ENCODE results near the gene DMD.
"Not testable (repeated sequence)": the region's sequence is repeated elsewhere in the genome, so short reads cannot be mapped to it uniquely, and the experiment has no call there.

Gene DMD

GRCh38 chrX:31603411-31604120 lies 1607.8 kb downstream of the DMD start:
- no peak for DNase-seq (ENCODE audit: low read depth in 2 of 2)

DNA sequence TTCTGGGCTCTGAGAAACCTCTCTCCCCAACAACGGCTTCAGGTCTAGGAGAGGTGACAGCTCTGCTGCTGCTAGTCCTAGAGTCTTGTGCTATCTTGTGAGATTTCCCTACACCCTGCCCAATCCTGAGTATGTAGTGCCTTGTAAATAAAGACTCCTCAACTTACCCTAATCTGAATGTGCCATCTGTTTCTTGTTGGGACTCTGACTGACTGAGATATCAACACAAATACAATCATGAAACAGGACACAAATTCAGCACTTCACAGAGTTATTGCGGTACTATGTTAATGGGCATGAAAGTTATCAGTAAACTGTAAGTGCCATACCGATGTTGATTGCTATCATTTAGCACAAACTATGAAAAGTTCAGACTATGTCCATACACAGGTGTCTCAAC lies 1610.5 kb downstream of the DMD start:
- no peak for DNase-seq (ENCODE audit: low read depth in 2 of 2)

DNA sequence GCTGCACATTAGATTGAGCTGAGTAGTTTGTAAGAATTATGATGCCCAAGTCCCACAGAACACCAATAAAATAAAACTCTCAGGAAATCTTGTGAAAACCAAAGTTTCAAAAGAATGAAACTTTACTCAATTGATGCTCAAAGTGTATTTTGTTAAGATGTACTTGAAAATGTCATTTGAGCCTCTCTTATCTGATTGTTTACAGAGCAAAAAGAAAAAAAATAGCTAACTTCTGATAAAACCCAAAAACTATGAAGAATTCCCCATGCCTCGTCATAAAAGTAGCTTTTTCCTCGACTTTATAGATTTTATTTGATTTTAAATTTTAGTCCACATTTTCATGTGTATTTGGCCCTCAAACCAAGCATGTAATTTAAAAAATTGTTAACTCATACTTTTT lies 1618.0 kb downstream of the DMD start:
- DNase-seq (ENCODE audit: low read depth in 2 of 2): no peak

DNA sequence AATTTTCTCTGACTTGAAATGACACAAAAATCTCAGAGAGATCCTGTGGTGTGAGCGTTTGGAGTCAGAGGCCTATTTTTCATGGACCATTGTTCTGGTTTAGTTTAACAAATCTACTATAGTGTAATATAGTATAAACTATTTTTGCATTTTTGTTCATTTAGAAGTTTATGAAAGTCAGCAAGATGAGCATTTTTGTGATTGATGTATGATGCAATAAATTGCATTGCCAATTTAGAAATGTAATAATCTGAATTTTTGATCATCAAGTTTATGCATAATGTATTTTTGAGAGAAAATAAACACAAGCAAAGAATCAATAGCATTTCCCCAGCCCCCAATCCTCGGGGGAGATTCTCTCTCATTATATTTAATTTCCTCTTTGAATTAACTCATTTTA lies 1620.0 kb downstream of the DMD start:
- no peak for DNase-seq (ENCODE audit: low read depth in 2 of 2)

DNA sequence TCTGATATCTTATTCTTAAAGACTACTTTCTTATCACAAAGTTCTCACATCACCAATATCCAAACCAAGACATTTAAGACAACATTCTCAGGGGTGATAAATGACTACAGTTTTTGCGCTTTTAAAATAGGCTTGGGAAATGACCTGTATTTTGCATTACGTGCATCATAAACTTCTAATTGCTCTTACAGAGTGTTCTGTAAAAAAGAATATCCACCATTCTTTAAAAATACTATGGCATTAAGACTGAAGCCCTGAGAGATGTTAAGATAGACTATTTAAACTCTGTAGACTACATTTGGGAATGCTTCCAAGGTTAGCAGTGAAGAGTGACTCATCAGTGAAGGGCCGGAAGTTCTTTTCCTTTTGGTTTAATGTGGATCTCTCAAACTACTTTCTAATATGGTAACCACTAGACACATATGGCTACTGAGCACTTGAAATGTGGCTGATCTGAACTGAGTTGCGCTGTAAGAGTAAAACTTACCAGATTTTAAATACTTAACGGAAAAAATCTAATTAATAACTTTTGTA lies 1620.7 kb downstream of the DMD start:
- no peak for DNase-seq (ENCODE audit: low read depth in 2 of 2)

- DNase-seq (ENCODE audit: low read depth in 2 of 2): no peak
Measured at GRCh38 chrX:31589503-31589902, 1621.8 kb downstream of the DMD start.

- DNase-seq (ENCODE audit: low read depth in 2 of 2): no peak
Measured at GRCh38 chrX:31588355-31588754, 1623.0 kb downstream of the DMD start.

DNA sequence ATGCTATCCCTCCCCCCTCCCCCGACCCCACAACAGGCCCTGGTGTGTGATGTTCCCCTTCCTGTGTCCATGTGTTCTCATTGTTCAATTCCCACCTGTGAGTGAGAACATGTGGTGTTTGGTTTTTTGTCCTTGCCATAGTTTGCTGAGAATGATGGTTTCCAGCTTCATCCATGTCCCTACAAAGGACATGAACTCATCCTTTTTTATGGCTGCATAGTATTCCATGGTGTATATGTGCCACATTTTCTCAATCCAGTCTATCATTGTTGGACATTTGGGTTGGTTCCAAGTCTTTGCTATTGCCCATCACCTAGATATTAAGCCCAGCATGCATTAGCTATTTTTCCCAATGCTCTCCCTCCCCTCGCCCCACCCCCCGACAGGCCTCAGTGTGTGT lies 1627.5 kb downstream of the DMD start:
- not testable (repeated sequence) for DNase-seq (ENCODE audit: low read depth in 2 of 2)

- DNase-seq (ENCODE audit: low read depth in 2 of 2): no peak
Measured at GRCh38 chrX:31580726-31581125, 1630.6 kb downstream of the DMD start.

DNA sequence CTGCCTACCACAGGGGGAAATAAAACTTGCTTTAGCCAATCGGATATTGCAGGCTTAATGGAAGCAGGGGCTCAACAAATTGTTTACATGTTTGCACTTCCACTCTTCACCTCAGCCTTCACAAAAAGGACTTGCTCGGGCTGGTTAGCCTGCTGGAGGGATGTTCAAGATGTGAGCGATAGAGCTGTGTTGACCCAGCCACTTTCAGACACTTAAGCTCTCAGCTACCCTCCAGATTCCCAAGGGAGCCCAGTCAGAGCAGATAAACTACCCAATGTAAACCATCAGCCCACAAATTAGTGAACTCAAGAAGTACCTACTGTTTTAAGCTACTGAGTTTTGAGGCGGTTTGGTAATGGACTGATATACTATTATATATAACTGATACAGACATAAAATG lies 1631.1 kb downstream of the DMD start:
- DNase-seq (ENCODE audit: low read depth in 2 of 2): no peak

DNA sequence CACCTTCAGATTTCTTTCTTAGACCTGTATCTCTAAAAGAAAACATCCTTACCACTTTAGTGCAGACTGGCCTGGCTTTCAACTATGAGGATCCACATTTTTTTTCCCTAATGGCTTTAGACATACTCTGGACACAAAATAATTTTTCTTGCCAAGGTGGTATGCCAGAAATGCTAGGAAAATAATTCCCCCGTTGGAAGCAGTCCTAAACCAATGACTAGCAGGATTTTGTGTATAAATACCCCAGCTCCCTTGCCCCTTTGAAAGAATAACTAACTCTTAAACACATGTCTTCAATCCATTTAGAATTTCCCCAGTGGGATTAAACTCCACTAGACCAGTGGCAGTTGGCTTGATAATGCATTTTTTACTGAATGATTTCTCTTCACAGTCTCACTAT lies 1639.0 kb downstream of the DMD start:
- DNase-seq (ENCODE audit: low read depth in 2 of 2): no peak

- DNase-seq (ENCODE audit: low read depth in 2 of 2): no peak
Measured at GRCh38 chrX:31570658-31571057, 1640.7 kb downstream of the DMD start.

- no peak for DNase-seq (ENCODE audit: low read depth in 2 of 2)
Measured at GRCh38 chrX:31563792-31564191, 1647.6 kb downstream of the DMD start.

DNA sequence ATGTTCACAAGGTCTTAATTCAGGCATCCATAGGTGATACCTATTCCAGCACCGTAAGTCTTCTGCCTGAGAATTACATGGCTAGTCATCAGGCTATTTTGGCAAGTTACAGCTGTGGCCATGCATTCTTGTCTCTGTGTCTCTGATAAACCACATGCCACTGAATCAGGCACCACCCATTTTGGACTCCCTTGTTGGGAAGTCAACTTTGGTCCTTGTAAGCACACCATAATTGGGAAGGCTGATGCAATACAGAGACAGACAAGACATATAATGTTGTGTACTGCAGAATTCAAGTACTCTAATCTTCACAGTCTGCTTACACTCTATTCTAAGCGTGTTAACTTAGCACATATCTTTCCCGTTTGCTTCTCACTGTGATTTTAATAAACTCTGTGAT lies 1655.8 kb downstream of the DMD start:
- DNase-seq (ENCODE audit: low read depth in 2 of 2): no peak

DNA sequence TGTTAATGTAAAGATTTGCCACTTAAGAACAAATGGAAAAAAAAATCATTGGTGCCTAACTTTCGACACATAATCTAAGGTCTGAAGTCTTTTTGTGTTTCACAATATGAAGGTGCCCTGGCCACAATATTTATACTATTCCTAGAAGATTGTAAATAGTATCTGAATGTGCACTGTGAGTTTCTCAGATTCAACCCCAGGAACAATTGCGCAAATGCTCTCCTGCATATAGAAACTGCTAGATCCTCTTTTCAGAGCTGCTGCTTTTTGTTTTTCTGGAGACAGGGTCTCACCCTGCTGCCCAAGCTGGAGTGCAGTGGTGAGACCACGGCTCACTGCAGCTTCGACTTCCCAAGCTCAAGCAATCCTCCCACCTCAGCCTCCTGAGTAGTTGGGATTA lies 1659.4 kb downstream of the DMD start:
- DNase-seq (ENCODE audit: low read depth in 2 of 2): no peak

GRCh38 chrX:31550158-31550557 lies 1661.2 kb downstream of the DMD start:
- DNase-seq (ENCODE audit: low read depth in 2 of 2): no peak

DNA sequence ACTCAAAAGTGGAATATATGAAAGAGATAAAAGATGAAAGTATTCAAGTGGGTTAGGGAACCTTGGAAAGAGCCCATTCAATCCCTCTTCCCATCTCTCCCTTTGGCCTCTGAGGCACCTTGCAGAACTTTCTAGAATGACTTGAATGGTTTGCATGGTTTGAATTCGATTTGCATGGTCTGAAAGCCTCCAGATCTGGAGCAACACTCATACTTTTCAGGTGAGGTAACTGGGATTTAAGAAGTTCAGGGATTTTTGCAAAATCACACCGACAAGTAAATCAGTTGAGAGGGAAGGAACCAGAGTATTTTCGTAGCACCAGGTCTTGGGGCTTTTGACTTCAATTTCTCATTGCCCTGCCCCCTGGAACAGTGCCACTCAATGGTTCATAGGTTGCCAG lies 1663.5 kb downstream of the DMD start:
- no peak for DNase-seq (ENCODE audit: low read depth in 2 of 2)

- no peak for DNase-seq (ENCODE audit: low read depth in 2 of 2)
Measured at GRCh38 chrX:31547416-31547815, 1663.9 kb downstream of the DMD start.

DNA sequence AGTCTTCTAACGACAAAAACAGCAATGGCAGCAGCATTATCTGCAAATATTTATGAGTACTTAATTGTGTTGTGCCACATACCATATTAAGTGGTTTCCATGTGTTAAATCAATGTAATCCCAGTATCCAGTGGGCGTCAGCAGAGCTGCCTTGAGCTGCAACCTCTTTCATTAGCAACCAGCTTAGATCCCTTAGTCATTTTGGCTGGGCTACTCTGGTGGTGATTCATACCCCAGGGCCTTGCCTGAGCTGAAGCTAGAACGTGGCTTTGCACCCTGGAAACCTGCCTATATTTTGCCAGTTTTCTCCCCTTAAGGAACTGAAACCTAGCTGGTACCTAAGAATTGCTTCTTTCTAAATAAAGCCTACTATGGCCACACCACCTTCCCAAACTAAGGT lies 1665.2 kb downstream of the DMD start:
- DNase-seq (ENCODE audit: low read depth in 2 of 2): no peak

DNA sequence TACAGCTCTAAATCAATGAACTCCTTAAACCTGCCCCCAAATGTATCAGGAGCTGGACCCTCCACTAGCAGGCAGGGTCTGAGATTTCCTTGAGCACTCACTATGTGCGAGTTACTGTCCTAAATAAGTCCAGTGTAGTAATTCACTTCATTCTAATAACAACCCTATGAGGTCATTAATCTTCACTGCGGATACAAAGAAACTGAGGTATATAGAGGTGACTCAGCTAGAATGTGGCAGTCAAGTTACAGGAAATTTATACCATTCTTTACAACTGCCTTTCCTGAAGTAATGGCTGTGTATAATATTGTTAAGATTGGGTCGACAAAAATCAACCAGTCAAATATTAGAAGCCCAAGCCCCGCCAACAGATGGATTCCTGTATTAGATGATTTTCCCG lies 1665.6 kb downstream of the DMD start:
- DNase-seq (ENCODE audit: low read depth in 2 of 2): no peak

GRCh38 chrX:31545191-31545590 lies 1666.2 kb downstream of the DMD start:
- DNase-seq (ENCODE audit: low read depth in 2 of 2): no peak

- DNase-seq (ENCODE audit: low read depth in 2 of 2): no peak
Measured at GRCh38 chrX:31543634-31544033, 1667.7 kb downstream of the DMD start.

- no peak for DNase-seq (ENCODE audit: low read depth in 2 of 2)
Measured at GRCh38 chrX:31542566-31542965, 1668.8 kb downstream of the DMD start.

DNA sequence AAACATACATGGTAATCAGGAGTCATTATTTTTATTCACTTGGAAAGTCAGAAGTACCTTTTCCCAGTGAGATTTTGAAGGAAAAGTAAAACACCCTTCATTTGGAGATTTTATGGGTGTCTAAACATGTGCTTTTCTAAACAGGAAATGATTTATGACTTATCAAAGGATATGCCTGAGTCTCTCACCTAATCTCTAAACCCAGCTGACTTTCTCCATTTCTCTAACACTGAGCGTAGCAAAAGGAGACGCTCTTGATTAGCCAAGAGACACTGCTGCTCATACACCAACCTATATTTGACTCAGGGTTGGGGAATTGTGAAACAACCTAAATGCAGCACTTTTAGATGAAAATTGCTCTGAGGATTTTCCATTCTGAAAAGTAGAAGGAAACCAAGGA lies 1671.0 kb downstream of the DMD start:
- no peak for DNase-seq (ENCODE audit: low read depth in 2 of 2)
